A549 (cell line): ENCODE data around the gene GYS2.
"Not testable (repeated sequence)": the region's sequence is repeated elsewhere in the genome, so short reads cannot be mapped to it uniquely, and the experiment has no call there.

ENCODE experiments used
- CTCF ChIP-seq: fragments of >200 bp; sonication (Bioruptor Twin); formaldehyde crosslinking; IDR thresholded peaks from 3 replicates; pipeline ENCODE4 v1.5.1; 2016
- HOXB5 ChIP-seq: fragments of 250-450 bp; sonication (Bioruptor Pico); IDR thresholded peaks from 2 replicates; pipeline ENCODE4 v1.5.0; 2020; ENCODE audit warnings: mild to moderate bottlenecking, moderate library complexity
- JUN ChIP-seq, 2 experiments: fragments of >200 bp; sonication (Bioruptor Twin); formaldehyde crosslinking; IDR thresholded peaks; 2 replicates in 1 of 2; 3 replicates in 1 of 2; pipeline ENCODE4 v1.6.1; 2016 to 2017
- JUNB ChIP-seq: fragments of >200 bp; sonication (Bioruptor Twin); formaldehyde crosslinking; IDR thresholded peaks from 2 replicates; pipeline ENCODE4 v1.6.1; 2016
- POLR2A ChIP-seq: IDR thresholded peaks from 2 replicates; pipeline ENCODE4 v1.6.1; 2012; ENCODE audit warnings: mild to moderate bottlenecking, low read length
- RCOR1 ChIP-seq: fragments of 150-350 bp; IDR thresholded peaks from 2 replicates; pipeline ENCODE4 v1.6.1; 2014; ENCODE audit warnings: antibody characterized with exemption, low read length, low read depth
- TP53 ChIP-seq: fragments of 250-450 bp; sonication (Bioruptor Pico); IDR thresholded peaks from 2 replicates; pipeline ENCODE4 v1.5.0; 2021; ENCODE audit warnings: mild to moderate bottlenecking, moderate library complexity
- USF2 ChIP-seq: fragments of 450-650 bp; IDR thresholded peaks from 2 replicates; pipeline ENCODE4 v1.6.1; 2014; ENCODE audit warnings: antibody characterized with exemption

- TF ChIP-seq JUNB; TP53 (CRISPR knock-in tag); RCOR1; CTCF; POLR2A; HOXB5 (CRISPR knock-in tag): not testable (repeated sequence)
- peak in 1 of 2 experiments; percentile 39; a peak in 1 of 5 replicates for TF ChIP-seq JUN (IDR thresholded peaks at IDR 0.05)
- TF ChIP-seq USF2 = peak; percentile 61
Measured at GRCh38 chr12:21645041-21645500, 40.4 kb upstream of the GYS2 start.
